Activated CD4-positive, CD25-positive, alpha-beta regulatory T cell treated with anti-CD3 and anti-CD28 coated beads, Interleukin-2, amount 50 U/mL, for 72 hours (primary cell): Measurements from ENCODE around the gene TWIST2.

Experiments used
- DNase-seq: peaks from one replicate; pipeline ENCODE4 v3.0.0; 2021

The TWIST2 gene

DNA sequence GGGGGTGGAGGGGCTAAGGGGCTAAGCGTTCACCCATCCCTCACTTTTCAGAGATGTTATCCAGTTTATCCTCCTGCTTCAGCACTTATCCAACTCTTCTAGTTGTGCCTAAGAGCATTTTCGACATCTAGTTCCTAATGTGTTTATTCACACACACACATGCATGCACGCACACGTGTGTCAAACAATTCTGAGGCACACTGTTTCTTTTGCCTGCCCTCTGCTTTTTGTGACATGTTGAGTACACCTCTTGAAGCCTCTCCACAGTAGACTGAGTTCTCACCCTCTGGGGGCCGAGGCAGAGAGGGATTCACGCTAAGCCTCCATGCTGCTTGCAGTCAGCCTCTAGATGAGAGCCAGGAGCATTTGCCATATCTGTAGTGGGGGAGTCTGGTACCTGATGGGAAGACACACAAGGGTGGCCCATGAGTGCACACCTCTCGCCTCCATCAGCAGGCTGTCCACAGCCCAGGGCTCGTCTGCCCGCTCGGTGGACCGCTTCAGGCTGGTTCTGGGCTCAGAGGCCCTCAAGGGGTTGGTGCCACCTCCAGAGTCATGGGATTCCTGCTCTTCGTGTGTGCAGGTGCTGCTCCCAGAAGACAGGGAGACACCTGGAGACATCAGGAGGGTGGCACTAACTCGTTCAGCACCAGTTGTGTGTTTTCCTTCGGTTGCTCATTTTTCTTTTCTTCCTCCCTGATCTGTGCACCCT lies 11.9 kb downstream of the TWIST2 start:
- no peak for DNase-seq

DNA sequence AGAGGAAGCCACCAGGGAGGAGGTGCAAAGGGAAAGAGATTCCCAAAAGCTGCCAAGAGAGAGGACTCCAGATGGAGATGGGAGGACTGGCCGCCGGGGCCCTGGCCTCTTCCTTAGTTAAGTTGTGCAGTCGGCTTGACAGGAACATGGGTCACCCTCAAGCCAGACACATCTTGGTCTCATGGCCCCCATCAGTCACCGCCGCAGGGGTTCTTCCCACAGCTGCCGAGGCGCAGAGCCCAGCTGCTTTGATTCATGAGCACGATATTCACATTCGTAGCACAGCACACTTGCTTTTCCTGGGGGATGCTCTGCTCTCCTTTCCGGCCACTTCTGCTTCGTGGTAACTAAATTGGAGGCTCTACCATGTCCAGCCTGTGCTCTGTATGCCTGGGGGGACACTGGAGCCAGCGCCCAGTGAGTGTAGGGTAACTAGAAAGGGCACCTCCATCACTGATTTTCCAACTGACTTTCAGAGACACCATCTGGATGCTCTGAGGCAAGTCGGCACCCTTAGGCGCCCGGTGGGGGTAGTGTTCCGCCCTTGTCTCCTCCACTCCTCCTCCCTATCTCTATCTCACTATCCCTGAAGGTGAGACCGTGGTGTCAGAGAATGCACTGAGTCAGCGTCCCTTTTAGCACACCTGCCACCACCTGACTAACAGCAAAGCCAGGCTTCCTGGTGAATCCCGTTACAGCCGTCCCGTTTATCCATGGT lies 13.3 kb downstream of the TWIST2 start:
- DNase-seq: no peak

DNA sequence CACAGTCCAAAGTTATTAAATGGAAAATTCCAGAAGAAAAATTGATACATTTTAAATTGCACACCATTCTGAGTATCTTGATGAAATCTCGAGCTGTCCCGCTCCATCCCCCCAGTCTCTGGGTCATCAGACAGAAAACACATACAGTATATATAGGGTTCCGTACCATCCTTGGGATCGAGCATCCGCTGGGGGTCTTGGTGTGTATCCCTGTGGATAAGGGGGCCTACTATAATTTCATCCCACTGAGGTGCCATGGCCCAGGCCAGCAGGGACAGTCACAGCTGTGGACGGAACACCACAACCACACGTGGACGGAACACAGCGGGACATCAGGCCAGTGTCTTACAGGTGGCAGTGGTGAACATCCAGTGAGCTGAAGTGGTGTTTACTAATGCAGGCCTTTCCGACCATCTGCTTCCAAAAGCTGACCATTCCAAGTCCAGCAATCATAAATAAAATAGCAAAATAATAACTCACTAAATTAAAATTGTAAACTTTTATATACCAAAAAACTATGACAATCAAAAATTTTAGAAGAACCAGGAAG lies 14.0 kb downstream of the TWIST2 start:
- no peak for DNase-seq

DNA sequence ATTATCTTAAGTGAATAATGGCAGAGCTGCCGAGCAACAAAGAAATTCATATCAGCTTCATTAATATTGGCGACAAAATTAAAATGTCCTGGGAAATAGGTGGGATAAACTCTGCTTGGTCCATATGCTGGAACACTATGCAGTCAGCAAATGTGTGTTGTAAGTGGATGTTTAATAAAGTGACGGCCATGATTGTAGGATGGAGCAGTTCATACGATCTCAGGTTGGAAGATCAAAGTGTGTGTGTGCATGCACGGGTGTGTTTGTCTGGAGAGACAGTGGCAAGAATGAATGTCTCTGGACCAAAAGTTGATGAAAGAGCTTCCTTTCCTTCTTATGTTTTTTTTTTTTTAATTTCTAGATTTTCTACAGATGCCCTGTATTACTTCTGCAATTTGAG lies 14.8 kb downstream of the TWIST2 start:
- no peak for DNase-seq

DNA sequence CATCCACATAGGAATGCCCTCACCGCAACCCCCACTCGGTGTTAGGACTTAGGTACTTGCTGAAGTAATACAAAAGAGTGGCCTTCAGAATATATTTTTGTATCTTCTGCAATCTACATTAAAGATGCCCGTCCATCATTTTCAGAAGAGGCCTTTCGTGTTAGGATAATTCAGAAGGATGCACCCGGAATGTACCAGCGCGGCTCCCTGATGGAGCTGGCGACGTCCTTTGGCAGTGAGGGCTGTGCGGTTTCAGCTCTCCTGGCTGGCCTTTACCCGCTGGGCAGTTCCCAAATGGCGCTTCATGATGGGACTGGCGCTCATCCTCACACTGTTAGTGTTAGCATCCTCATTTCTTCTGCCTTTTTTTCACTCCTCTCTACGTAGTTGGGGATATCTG lies 15.3 kb downstream of the TWIST2 start:
- no peak for DNase-seq

DNA sequence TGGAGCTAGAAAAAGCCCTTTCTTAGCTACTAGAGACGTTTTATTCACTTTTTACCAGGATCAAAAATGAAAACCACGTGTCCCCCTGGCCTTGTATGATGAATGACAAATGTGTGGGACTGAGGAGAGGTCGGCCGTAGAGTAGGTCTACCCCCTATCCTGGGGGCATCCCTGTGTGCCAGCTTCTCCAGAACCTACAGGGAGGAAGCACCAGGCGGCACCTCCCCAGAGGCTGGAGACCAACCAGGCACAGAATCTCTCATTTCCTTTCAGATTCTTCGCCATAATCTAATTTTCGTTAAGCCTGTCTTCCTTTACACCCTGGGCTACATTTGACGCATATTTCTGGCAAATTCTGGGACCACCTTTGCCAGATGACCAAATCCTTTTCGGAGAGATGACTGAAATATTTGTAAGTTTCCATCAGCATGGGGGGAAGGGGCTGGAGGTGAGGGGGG lies 15.9 kb downstream of the TWIST2 start:
- DNase-seq: no peak

DNA sequence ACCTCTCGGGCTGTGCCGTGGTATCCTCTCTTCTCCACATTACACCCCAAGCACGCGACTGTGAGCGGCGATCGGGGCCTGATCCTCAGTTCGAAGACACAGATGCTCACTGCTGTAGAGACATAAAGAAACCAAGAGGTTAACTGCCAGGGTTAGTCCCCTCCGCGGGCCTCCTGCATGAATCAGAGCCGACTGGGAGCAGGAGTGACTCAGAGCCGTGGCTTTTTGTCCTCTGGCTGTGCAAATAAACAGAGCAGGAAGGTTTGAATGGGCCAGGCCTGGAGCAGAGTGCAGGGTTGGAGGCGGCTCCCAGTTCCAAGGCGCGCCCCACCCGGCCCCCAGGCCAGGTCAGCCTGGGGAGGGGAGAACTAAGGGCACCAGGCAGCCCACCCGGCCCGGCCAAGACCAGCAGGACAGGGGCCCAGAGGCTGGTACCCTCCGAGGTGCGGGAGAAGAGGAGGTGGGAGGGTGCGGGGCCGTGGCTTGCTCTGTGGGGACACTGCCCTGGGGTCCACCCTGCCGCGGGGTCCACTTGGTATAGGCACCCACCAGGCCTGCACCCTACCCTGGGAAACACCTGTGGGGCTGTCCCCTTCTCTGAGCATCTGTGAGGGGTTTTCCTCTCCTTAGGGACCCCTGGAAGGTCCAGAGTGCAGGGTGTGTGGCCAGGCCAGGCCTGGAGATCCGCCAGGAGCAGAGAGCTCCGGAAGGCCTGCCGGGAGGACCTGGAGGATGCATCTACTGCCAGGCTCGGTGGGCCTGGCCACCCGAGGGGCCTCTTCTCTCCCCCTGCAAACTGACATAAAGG lies 16.5 kb downstream of the TWIST2 start:
- no peak for DNase-seq

DNA sequence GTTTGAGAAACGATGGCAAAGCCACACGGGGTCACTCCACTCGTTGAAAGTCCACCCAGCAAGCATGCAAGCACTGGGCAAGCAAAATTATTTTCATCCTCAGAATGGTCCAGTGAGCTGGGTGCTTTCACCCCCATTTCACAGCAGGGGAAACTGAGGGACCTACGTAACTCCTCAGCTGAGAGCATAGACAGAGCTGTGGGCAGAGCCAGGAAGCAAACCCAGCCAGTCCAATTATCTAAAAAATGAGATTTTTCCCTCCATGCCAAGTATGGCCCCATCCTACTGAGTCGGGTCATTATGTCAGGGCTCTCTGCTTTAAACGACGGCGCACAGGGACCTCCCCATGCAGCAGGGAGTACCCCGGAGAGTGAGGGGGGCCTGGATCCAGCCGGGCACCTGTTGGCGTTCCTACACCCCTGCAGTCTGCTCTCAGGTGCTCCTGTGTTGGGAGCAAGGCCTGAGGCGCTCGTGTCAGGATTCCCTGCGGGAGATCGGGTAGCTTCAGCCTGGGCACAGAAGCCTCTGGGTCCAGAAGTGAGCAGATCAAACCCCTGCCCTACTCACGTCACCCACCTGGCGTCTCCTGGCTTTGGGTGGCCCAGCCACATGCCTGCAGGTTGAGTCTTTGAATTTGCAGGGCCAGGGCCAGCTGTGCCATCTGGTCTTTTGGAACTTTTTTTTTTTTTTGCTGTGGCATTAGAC lies 17.3 kb downstream of the TWIST2 start:
- no peak for DNase-seq

DNA sequence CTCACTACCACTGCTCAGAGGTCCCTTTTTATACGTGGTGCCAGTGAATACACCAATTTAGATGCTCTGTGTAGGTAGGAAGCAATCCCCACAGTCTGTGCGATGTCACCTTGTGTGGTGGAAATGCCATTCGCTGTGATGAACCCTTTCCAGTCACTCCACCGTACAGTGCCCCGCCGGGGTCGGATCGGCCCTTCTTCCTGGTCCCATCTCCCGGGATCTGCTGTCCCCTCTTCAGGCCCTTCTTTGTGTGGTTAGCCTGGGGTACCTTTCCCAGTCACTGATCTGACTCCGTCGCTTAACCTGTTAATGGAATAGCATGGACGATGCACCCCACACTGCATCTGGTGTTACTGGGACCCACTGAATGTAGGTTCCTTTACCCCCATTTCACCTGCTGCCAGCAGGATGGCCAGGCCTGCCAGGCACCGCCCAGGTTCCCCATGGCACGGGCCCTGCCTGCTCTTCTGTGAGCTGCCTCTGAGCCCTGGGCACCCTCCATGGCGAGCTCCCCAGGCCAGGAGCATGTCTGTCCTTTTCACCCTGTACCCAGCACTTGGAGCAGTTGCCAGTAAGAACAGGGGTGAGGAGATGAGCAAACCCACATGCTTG lies 18.0 kb downstream of the TWIST2 start:
- no peak for DNase-seq

DNA sequence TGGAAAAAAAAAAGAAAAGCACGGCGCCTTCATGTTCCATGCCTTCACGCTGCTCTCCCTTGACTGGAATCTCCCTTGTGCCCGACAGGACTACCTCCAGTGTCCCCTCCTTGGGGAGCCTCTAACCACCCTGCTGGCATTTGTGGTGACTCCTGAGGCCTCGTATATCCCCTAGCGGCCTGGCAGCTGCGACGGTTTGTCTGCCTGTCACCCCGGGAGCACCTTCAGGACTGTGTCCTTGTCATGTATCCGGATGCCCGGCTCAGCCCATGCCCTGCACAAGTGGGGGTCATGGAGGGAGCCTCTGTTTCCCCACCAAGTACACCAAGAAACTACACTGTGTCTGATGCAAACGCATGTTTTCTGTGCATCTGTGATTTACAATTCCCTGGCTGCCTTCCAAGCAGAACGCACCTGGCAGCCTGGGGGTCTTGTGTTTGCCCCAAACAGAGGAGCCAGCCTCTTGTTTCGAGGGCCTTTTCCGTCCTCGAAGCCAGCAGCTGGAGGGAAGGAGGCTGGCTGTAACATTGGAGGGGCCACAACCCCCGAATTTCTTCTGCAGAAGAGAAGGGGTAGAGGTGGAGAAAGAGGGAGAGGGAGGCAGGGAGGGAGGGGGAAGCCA lies 18.9 kb downstream of the TWIST2 start:
- DNase-seq: no peak

DNA sequence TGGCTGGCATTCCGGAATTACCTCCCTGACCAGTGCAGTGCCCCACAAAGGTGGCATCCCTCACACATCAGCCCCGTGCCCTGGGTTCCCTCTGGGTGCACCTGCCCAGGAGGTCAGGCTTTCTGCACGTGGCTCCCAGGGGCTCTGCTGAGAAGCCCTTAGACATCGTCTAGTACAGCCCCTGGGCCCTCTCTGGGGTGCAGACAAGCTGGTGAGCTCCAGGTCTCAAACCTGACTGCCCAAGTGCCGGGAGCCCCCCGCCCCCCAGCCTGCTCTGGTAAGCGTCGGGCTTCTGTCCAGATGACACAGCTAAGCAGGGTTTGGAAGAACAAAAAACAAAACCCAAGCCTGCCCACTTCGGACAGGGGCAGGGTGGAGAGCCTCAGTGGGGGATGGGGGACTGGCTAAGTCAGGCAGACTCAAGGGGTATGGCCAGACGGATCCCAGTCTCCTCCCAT lies 20.2 kb downstream of the TWIST2 start:
- no peak for DNase-seq

DNA sequence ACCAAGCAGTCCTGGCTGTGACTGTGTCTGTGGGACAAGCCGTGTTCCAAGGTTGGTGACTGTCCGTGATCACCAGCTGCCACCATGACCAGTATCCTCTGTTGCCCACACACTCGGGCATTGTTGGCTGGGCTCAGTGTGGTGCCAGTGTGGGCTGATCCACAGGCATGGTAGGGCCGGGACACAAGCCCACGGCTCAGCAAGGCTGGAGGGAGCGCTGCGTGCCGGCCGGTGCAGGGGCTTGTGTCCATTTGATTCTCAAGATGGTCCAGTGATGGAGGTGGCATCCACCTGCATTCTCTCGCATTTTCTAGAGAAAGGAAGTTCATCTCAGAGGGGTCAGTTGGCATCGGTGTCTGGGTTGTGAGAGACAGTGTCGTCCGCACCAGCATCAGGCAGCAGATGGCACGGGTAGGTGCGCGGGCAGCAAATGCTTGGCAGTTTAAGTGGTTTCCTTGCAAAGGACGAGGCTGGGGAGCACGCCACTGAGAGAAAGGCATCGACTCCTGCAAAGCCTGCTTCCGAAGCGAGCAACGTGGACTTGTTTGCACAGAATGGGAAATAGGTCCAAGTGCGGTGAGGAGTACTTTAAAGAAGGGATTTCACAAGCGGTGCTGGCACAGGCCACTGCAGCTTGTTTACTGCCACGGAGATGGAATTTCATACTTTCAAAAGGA lies 20.9 kb downstream of the TWIST2 start:
- no peak for DNase-seq

DNA sequence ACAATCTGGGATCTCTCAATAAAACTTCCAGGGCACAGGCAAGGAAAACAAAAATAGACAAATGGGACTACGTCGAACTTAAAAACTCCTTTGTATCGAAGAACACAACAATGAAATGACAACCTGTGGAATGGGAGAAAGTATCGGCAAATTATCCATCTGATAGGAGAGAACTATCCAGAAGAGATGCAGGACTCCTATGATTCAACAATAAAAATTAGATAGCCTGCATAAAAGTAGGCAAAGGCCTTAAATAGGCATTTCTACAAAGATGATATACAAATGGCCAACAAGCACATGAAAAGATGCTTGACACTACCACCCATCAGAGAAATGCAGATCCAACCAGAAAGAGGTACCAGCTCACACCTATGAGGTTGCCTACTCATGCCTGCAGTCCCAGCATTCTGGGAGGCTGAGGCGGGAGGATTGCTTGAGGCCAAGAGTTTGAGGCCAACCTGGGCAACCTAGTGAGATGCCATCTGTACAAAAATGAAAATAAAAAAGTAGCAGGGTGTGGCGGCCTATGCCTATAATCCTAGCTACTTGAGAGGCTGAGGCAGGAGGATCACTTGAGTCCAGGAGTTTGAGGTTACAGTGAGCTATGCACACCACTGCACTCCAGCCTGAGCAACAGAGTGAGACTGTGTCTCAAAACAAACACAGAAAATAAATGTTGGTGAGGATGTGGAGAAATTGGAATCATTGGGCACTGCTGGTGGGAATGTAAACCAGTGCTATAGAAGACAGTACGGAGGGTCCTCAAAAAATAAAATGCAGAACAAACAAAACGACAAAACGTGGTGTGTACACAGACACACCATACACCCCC lies 21.6 kb downstream of the TWIST2 start:
- no peak for DNase-seq

DNA sequence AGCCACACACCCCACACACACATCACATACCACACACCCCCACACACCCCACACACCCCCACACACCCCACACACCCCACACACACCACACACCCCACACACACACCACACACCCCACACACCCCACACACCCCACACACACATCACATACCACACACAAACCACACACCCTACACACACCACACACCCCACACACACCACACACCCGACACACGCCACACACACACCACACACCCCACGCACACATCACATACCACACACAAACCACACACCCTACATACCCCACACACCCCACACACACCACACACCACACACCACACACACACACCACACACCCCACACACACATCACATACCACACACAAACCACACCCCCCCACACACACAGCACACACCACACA lies 22.4 kb downstream of the TWIST2 start:
- no peak for DNase-seq

DNA sequence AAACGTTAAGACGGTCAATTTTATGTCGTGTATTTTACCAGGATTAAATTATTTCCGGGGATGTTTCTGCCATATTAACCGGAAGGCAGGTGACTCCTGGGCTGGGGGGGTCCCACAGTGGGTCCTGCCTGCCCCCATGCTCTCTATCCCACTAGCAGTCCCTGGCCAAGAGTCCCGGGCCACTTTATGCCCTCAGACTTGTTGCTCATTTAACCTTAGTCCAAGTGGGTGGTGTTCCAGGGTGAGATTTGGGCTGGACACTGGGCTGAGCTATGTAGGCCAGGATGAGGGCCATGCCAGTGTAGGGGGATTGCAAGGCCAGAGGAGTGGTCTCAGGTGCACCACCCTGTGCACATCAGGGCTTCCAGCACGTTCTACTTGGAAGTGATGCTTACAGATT lies 24.1 kb downstream of the TWIST2 start:
- DNase-seq: no peak

DNA sequence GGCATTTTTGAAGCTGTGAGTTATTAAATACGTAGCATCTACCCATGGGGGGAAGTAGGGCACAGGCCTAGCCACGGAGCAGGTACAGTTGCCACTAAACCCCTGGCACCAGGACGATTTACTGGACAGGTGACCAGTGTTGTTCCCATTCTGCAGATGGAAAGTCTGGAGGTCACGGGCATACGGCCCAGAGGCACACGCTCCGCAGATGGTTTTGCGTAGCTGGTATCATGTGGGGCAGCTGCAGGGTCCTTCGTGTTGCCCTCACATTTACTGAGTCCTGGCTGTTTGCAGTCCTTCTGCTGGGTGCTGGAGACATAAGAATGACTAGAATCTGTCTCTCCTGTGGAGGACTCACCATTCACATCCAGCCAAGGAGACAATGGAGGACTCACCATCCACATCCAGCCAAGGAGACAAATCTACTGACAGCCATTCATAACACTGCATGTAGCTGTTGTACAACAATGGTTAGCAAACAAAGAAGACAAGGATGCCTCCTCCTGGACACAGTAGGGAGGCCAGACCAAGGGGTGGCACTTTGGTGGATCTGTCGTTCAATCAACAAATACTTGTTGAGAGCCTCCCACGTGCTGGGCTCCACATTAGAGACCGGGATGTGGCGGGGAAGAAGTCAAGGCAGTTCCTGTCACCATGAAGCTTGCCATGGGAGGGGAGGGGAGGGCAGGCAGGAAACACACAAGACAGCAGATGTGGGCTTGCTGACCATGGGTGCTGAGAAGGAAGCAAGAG lies 24.9 kb downstream of the TWIST2 start:
- DNase-seq: no peak

DNA sequence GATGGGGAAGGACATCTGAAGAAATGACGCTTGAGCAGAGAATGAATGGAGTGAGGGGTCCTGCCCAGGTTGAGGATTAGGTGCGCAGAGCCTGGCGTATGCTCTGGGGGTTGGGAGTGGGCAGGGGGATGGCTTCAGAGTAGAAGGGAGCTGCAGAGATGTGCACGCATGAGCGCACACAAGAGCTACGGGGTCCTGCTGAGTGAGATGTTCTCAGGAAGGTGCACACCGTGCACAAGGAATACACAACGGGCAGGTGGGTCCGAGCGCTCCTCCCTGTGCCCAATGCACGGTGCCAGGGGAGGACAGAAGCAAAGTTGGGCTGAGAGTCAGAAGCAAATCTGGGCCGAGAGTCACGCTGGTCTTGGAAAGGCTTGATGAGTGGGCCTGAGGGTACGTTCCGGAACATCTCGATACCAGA lies 25.5 kb downstream of the TWIST2 start:
- no peak for DNase-seq

DNA sequence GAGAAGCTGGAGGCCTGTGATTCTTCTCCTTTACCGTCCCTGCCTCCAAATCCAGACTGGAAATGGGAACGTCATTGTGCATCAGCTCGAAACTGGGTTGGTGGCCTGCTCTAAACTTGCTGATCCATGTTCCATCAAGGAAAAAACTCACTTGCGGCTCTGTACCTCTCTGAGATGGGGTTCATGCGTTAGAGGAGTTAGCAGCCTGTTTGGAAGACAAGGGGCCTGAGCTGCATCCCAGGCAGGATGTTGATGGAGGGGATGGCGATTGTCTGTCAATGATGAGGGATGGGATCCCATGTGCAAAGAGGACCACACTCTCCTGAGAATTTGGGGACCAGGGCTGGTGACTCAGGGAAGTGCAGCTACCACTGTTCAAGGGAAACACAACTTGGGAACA lies 26.0 kb downstream of the TWIST2 start:
- no peak for DNase-seq

DNA sequence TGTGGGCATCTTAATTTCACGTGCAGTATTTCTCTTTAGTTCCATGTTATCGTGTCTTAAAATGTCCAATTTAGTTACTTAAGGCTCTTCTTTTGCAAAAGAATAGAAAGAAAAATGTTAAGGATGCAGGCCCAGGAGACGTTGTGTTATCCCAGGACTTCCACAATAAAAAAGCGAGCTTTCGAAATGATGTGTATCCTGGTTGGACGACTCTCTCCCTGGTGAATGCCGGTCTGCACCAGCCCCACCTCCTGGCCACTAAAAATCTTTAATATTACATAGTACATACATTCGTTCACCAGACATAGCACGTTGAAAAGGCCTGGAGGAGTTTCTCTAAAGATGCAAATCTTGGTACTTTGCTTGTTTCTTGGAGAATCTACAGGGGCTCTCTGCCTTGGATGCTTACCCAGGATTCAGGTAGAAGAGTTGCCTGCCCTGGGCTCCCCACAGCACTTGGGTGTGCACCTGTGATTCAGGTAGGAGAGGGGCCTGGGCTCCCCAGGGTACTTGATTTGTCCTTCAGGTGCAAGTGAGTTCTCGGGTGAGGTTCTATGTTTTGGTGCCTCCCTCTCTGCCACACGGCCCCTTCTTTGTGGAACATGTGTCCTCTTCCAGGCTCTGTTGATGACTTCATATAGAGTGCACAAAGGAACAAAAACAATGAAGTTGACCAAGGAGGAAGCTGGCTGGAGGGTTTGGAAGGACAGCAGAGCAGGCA lies 26.6 kb downstream of the TWIST2 start:
- DNase-seq: no peak
